Measurements from ENCODE around the gene IQCE.

IQCE gene

GRCh38 chr7:2558629-2559282 is at the start of gene IQCE:
Gene IQCE (plus strand): TSS chr7:2558979. CDS start chr7:2559182, 203 bp downstream.
- peak; percentile 91 to 92 for DNase-seq

- no peak for DNase-seq
Measured at GRCh38 chr7:2509298-2509906, 49.4 kb upstream of the IQCE start.

GRCh38 chr7:2510130-2510776 is 48.5 kb upstream of the IQCE start:
- no peak for DNase-seq

- DNase-seq: peak; percentile 65 to 81
Measured at GRCh38 chr7:2510909-2511768, 47.6 kb upstream of the IQCE start.

GRCh38 chr7:2511769-2512168 is 47.0 kb upstream of the IQCE start:
- no peak for DNase-seq

- peak in 1 of 2 donors; percentile 27 for DNase-seq
Measured at GRCh38 chr7:2512179-2512661, 46.6 kb upstream of the IQCE start.

GRCh38 chr7:2512713-2513112 is 46.1 kb upstream of the IQCE start:
- no peak for DNase-seq

- no peak for DNase-seq
Measured at GRCh38 chr7:2513702-2514101, 45.1 kb upstream of the IQCE start.

- no peak for DNase-seq
Measured at GRCh38 chr7:2514473-2515423, 44.0 kb upstream of the IQCE start.

GRCh38 chr7:2515424-2516193 is 43.2 kb upstream of the IQCE start:
- no peak for DNase-seq

GRCh38 chr7:2516194-2516555 is 42.6 kb upstream of the IQCE start:
- DNase-seq: no peak

- DNase-seq: no peak
Measured at GRCh38 chr7:2517026-2517425, 41.8 kb upstream of the IQCE start.

GRCh38 chr7:2517678-2518507 is 40.9 kb upstream of the IQCE start:
- no peak for DNase-seq

- no peak for DNase-seq
Measured at GRCh38 chr7:2518737-2519118, 40.1 kb upstream of the IQCE start.

GRCh38 chr7:2519119-2519930 is 39.5 kb upstream of the IQCE start, which contains the start of gene LFNG:
Gene LFNG (plus strand): TSS chr7:2519774. CDS start chr7:2519862, 88 bp downstream.
- DNase-seq: peak; percentile 88 to 90

- DNase-seq: no peak
Measured at GRCh38 chr7:2520131-2520760, 38.5 kb upstream of the IQCE start.

- no peak for DNase-seq
Measured at GRCh38 chr7:2520761-2521290, 38.0 kb upstream of the IQCE start.

GRCh38 chr7:2521341-2521745 is 37.4 kb upstream of the IQCE start:
- no peak for DNase-seq
